ENCODE measurements around the gene SPSB4. TPM values are rescaled to one million over a fixed set of nuclear protein-coding genes. Genes with fewer than 3 reads are reported as not detected.

SPSB4 gene
- total RNA-seq, 1 donor: not detected

DNA sequence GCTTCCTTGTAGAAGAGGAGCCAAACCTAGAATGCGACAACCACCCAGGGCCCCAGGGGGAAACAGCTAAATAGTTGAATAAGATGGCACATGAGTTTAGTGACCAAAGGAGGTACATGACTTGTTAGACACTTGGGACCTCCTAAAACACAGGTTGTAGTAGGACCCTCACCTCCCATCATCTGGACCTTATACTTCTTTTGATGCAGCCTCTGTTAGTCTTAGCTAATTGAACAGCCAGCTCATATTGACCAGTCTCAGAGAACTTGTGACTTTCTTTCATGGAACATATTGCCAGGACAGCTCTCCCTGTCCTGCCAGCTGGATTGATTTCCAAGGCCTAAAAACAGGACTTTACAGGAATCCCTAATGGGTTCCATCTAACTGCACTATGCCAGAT is 45.0 kb downstream of the SPSB4 start:
- DNase-seq (ENCODE audit: insufficient read length, low spot score, missing footprints): no peak
- Histone ChIP-seq H3K9me3 (ENCODE audit: low read depth, low read length) (no peaks in the 10 kb centered on the region), H2AFZ (ENCODE audit: low read length) (no peak overlapping the region), H4K20me1 (ENCODE audit: insufficient read depth, low read length) (no peaks in the 10 kb centered on the region), H3K27me3 (ENCODE audit: insufficient read depth, low read length) (peaks cover 10% of the 10 kb centered on the region), H3K4me1 (ENCODE audit: insufficient read depth, low read length) (peaks cover 3% of the 10 kb centered on the region), H3K36me3 (ENCODE audit: insufficient read depth, low read length) (no peaks in the 10 kb centered on the region), H3K4me2 (ENCODE audit: insufficient read depth, low read length) (no peak overlapping the region), H3K27ac (ENCODE audit: low read depth, low read length) (no peak overlapping the region), H3K79me2 (ENCODE audit: insufficient read depth, low read length) (no peaks in the 10 kb centered on the region), H3K4me3 (ENCODE audit: insufficient read depth, low read length) (no peak overlapping the region)
- TF ChIP-seq CTCF (IDR thresholded peaks at IDR 0.05; ENCODE audit: extremely low read depth, low read depth, low read length): no peak

- Histone ChIP-seq H3K36me3 (ENCODE audit: insufficient read depth, low read length) (no peaks in the 10 kb centered on the region), H3K27me3 (ENCODE audit: insufficient read depth, low read length) (peaks cover 8% of the 10 kb centered on the region), H4K20me1 (ENCODE audit: insufficient read depth, low read length) (no peaks in the 10 kb centered on the region), H3K4me2 (ENCODE audit: insufficient read depth, low read length) (no peak overlapping the region), H3K4me3 (ENCODE audit: insufficient read depth, low read length) (no peak overlapping the region), H3K4me1 (ENCODE audit: insufficient read depth, low read length) (peaks cover 3% of the 10 kb centered on the region), H3K9me3 (ENCODE audit: low read depth, low read length) (no peaks in the 10 kb centered on the region), H3K79me2 (ENCODE audit: insufficient read depth, low read length) (no peaks in the 10 kb centered on the region), H3K27ac (ENCODE audit: low read depth, low read length) (no peak overlapping the region), H2AFZ (ENCODE audit: low read length) (no peak overlapping the region)
- DNase-seq (ENCODE audit: insufficient read length, low spot score, missing footprints): no peak
- no peak for TF ChIP-seq CTCF (IDR thresholded peaks at IDR 0.05; ENCODE audit: extremely low read depth, low read depth, low read length)
Observed at GRCh38 chr3:141096981-141097380, 45.8 kb downstream of the SPSB4 start.

DNA sequence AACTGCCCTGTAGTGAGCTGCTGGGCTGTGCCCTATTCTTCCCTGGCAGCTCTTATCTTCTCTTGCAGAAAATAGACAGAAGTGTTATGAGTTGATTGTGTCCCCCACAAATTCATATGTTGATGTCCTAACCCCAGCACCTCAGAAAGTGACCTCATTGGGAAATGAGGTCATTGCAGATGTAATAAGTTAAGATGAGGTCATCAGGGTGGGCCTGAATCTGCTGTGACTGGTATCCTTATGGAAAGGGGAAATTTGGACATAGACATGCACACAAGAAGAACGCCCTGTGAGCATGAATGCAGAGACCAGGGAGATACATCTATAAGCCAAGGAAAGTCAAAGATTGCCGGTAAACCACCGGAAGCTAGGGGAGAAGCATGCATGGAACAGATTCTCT is 49.0 kb downstream of the SPSB4 start:
- H3K4me1 ChIP-seq (ENCODE audit: insufficient read depth, low read length): peaks cover 3% of the 10 kb centered on the region
- no peak for TF ChIP-seq CTCF (IDR thresholded peaks at IDR 0.05; ENCODE audit: extremely low read depth, low read depth, low read length)

DNA sequence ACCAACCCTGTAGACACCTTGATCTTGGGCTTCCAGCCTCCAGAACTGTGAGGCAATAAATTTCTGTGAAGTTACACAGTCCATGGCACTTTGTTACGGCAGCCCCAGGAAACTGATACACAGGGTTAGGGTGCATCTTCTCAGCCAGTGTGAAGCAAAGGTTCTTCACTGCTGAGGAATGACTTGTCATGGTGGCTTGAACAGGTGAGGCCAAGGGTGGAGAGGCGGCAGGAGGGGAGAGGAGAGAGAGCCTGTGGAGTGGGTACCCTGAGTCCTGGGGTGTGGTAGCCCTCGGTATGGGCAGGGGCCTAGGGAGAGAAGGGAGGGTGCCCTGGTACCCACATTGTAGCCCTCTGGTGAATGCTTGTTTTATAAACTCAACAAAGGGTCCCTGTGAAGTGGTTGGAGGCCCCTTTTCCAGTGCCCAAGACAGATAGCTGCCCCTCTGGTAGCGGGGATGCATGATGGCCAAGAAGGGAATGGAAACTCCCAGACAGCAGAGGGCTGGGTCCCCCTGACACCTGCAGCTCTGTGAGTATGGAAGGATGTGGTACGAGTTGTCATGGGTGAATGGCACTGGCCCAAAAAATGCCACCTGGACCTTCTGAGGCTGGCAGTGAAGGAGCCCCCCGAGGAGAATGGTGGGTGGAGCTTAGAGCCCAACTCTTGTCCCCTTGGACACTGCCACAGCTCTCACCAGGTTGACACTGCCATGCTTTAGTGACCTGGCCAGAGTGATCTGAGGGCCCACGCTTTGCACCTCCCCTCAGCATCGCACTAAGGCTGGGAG is 49.6 kb downstream of the SPSB4 start:
- Histone ChIP-seq H3K9me3 (ENCODE audit: low read depth, low read length) (no peaks in the 10 kb centered on the region), H3K27ac (ENCODE audit: low read depth, low read length) (no peak overlapping the region), H3K36me3 (ENCODE audit: insufficient read depth, low read length) (no peaks in the 10 kb centered on the region), H3K4me1 (ENCODE audit: insufficient read depth, low read length) (no peaks in the 10 kb centered on the region), H3K4me2 (ENCODE audit: insufficient read depth, low read length) (no peak overlapping the region), H3K79me2 (ENCODE audit: insufficient read depth, low read length) (no peaks in the 10 kb centered on the region), H2AFZ (ENCODE audit: low read length) (no peak overlapping the region), H3K4me3 (ENCODE audit: insufficient read depth, low read length) (no peak overlapping the region), H3K27me3 (ENCODE audit: insufficient read depth, low read length) (no peaks in the 10 kb centered on the region), H4K20me1 (ENCODE audit: insufficient read depth, low read length) (no peaks in the 10 kb centered on the region)
- no peak for DNase-seq (ENCODE audit: insufficient read length, low spot score, missing footprints)
- TF ChIP-seq CTCF (IDR thresholded peaks at IDR 0.05; ENCODE audit: extremely low read depth, low read depth, low read length): no peak

More for the DNA sequence above, 49.0 kb downstream of the SPSB4 start:
- no peak for DNase-seq (ENCODE audit: insufficient read length, low spot score, missing footprints)
- Histone ChIP-seq H2AFZ (ENCODE audit: low read length) (no peak overlapping the region), H4K20me1 (ENCODE audit: insufficient read depth, low read length) (no peaks in the 10 kb centered on the region), H3K4me2 (ENCODE audit: insufficient read depth, low read length) (no peak overlapping the region), H3K27ac (ENCODE audit: low read depth, low read length) (no peak overlapping the region), H3K4me3 (ENCODE audit: insufficient read depth, low read length) (no peak overlapping the region), H3K9me3 (ENCODE audit: low read depth, low read length) (no peaks in the 10 kb centered on the region), H3K79me2 (ENCODE audit: insufficient read depth, low read length) (no peaks in the 10 kb centered on the region), H3K36me3 (ENCODE audit: insufficient read depth, low read length) (no peaks in the 10 kb centered on the region), H3K27me3 (ENCODE audit: insufficient read depth, low read length) (peaks cover 5% of the 10 kb centered on the region)

All from osteoblast (primary cell).